GM13976 (cell line): ENCODE results near the gene BAG3.

Experiments used
- DNase-seq: peaks from one replicate; pipeline ENCODE4 v3.0.0; 2012; ENCODE audit warnings: low spot score
- in situ Hi-C: fragments of 300-500 bp; cut with MboI; formaldehyde crosslinking; loops from one replicate; pipeline ENCODE4 v1.12.0; 2022; ENCODE audit warnings: low sequenced_read_pairs, mixed read lengths, inconsistent platforms; ENCODE audit not compliant: unreplicated experiment
- TF ChIP-seq, protein P1 (sequence below): IDR thresholded peaks from 2 replicates; pipeline ENCODE4 v1.5.1; 2012; ENCODE audit warnings: borderline replicate concordance, mild to moderate bottlenecking; ENCODE audit not compliant: insufficient read depth; ENCODE audit errors: extremely low read depth, missing control alignments, control extremely low read depth

The BAG3 gene

DNA sequence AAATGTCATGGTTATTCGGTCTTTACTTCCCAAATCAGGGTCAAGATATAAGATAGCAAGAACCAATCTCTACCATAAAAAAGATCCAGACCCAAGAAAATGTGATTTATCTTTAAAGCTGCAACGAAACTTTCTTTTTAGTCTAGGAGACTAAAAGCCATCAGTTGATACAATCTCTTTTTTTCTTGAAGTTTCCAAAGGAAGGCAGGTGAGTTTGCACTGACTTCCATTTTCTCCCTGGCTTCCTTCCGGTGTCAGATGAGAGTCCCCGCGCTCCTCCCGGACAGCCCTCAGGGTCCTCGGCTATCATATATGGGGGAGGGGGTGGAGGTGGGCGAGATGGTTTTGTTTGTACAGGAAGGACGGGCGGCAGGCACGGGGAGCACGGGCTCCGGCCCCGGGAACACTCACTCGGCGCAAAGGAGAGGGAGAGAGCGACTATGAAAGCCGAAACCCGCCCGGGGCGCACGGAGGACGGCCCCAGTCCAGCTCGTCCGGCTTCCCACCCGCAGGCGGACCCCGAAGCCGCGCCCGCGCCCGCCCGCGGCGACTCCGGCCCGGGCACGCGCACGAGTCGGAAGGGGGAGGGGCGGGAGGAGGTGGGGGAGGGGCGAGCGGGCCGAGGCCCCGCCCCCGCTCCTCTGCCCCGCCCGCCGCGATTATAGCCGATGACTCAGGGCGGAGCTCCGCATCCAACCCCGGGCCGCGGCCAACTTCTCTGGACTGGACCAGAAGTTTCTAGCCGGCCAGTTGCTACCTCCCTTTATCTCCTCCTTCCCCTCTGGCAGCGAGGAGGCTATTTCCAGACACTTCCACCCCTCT, at the start of gene BAG3:
TSS of gene BAG3 (plus strand) at position 689 of the 822 bp plus-strand sequence. CDS start 296 bp downstream, outside the sequence.
- TF ChIP-seq, protein P1, sequence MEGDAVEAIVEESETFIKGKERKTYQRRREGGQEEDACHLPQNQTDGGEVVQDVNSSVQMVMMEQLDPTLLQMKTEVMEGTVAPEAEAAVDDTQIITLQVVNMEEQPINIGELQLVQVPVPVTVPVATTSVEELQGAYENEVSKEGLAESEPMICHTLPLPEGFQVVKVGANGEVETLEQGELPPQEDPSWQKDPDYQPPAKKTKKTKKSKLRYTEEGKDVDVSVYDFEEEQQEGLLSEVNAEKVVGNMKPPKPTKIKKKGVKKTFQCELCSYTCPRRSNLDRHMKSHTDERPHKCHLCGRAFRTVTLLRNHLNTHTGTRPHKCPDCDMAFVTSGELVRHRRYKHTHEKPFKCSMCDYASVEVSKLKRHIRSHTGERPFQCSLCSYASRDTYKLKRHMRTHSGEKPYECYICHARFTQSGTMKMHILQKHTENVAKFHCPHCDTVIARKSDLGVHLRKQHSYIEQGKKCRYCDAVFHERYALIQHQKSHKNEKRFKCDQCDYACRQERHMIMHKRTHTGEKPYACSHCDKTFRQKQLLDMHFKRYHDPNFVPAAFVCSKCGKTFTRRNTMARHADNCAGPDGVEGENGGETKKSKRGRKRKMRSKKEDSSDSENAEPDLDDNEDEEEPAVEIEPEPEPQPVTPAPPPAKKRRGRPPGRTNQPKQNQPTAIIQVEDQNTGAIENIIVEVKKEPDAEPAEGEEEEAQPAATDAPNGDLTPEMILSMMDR, result no peak
- in situ Hi-C loops, result no loop called here
- peak; percentile 93 for DNase-seq

DNA sequence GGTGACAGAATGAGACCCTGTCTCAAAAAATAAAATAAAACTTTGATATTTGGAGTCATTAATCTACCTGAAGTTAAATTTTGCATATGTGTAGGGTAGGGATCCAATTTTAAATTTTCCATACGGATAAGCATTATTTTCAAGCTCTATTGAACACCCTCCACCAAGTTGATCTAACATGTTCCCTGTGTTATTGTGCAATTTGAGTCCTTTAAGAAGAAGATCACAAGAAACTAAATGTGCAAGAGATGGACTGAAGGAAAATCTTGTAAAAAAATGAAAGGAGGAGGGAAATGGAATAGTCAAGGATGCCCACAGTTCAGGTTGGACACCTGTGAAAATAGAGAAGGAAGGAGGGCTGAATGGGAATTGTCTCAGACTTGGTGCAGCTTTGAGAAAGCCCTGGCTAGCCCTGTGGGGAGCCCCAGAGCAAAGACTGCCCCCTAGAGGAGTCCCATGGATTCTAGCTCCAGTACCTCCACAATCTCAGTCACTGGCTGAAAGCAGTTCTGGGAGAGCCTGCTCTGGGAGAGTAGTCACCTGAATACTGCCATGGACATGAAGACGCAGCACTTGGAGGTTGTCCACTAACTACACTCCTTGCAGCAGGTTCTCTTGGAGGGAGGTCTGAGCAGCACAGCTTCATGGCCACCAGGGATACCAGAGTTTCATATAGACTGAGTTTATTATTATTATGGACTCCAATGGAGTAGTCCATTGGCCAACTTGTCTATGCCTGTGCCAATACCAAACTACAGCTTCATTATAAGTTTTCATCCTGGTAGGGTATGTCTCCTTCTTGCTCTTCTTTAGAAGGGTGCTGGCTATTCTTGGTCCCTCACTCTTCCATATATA, 48.7 kb upstream of the BAG3 start:
- TF ChIP-seq, protein P1, result peak; percentile 55
- peak; percentile 51 for DNase-seq
- in situ Hi-C loops, result no loop called here

DNA sequence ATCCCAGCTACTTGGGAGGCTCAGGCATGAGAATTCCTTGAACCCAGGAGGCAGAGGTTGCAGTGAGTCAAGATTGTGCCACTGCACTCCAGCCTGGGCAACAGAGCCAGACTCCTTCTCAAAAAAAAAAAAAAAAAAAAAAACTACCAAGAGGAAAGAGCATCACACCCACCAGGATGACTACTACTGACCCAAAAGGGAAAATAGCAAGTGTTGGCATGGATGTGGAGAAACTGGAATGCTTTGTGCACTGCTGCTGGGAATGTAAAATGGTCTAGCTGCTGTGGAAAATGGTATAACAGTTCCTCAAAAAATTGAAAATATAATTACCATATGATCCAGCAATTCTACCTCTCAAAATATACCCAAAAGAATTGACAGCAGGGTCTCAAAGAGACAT, 46.7 kb upstream of the BAG3 start:
- no peak for DNase-seq
- in situ Hi-C loops, result no loop called here
- TF ChIP-seq, protein P1, result no peak

DNA sequence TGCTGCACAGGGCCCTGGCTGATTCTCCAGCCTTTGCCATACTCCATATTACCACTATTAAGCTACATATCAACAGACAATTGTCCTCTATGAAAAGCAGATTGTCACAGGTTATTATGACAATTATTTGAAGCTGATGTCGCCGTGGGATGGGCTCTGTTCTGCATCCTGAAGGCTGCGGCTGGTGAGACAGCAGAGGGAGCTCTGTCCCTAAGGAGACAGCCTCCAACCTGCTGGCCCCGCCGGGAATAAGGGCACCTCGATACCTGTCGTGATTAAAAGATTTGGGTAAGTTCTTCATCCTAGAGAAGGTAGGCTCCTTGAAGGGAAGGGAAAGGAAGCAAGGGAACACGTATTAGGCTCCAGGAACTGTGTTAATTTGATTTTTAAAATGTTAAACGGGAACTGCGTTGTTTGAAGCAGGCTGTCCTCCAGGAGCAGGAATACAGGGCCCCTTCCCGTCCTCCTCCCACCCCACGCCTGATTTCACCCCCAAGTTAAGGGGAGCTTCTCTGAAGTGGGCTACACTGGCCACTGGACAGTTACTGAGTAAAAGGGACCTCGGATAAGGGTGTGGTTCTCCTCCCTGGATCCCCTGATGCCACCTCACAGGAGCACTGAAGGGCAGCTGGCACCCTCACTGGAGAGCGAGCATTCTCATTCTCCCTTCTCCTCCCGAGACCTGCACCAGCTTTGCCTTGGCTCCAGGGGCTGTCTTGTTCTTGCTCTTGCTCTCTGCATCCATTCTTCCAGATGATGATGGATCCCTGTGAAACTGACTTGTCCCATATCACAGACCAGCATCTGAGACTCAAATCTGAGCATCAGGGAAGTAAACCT, 42.6 kb upstream of the BAG3 start:
- TF ChIP-seq, protein P1, result peak; percentile 41

DNA sequence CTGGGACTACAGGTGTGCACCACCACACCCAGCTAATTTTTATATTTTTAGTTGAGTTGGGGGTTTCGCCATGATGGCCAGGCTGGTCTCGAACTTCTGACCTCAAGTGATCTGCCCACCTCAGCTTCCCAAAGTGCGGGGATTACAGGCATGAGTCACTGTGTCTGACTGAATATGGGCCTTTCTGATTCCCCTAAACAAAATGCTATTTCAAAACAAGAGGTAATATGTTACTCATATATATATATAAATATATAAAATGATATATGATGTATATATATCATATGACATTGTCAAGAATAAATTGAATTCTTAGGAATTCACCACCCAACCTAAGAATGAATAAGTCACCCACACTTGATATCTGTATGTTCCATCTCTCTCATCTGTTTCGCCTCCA, 41.7 kb upstream of the BAG3 start:
- in situ Hi-C loops, result no loop called here
- DNase-seq, result no peak
- TF ChIP-seq, protein P1, result no peak

More for the DNA sequence above, 42.6 kb upstream of the BAG3 start:
- peak; percentile 45 for DNase-seq
- in situ Hi-C loops, result no loop called here

DNA sequence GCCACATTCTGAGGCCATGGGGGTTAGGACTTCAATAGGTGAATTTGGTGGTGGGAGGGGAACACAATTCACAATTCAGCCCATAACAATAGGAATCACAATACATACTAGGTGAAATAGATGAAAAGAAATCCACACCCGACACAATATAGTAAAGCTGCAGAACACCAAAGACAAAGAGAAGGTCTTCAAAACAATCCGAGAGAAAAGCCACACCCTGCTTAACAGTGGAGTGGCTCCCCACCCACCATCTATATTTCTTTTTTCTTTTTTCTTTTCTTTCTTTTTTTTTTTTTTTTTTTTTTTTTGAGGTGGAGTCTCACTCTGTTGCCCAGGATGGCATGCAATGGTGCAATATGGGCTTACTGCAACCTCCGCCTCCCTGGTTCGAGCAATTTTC, 39.7 kb upstream of the BAG3 start:
- DNase-seq, result no peak
- in situ Hi-C loops, result no loop called here
- TF ChIP-seq, protein P1, result no peak
